GM18873 (cell line): ENCODE results near the gene PUM1.

Experiments
- ATAC-seq: cut with Tn5 transposase; IDR thresholded peaks from one replicate; pipeline ENCODE4 v1.9.1; 2021; ENCODE audit warnings: mild to moderate bottlenecking, moderate library complexity, moderate number of reproducible peaks; ENCODE audit not compliant: unreplicated experiment, low FRiP score

PUM1 gene

DNA sequence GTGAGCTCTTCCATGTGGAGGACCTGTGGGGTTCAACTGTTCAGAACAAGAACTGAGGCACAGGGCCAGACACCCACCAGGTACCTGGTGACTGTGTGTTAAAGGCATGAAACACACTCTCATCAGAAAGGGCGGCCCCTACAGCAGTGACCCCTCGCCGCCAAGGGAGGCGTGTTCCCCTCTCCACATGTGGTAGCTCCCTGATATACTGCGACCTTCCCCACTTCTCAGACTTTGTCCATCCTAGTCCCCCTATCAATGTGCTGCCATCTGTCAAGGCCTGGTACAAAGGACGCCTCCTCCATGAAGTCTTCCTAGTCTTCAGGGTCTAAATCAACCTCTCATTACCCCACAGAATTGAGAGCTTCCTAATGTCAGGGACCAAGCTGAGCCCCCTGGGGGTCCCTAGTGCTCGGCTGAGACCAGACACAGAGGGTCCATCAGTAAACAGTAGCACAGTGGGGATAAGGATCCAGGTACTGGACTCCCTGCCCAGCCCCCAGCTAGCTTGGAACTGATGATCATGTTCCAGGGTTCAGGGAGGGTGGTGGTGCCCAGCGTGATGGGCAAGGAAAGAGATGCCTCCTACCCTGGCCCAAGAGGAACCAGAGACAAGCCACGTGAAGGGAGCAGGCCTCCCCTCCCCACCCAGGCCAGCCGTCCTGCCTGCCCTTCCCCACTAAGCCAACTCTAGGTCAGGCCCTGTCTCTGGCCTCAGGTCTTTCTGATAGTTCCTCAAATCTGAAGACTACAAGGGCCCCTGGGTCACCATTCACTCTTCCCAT, 167.3 kb downstream of the PUM1 start:
- no peak for ATAC-seq

DNA sequence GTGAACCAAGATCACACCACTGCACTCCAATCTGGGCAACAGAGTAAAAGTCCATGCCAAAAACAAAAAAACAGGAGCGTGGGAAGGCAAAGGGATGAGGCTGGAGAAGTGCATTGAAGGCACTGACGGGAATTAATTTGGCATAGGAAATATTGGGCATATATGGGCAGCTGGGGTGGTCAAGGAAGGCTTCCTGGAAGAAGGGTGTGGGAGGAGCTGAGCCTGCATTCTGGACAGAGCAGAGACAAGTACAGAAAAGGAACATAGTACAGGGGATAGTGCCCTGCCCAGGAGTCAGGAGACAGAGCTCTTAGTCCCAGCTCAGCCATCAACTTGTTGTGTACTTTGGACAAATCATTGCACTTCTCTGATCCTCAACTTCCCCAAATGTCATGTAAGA, 168.6 kb downstream of the PUM1 start:
- ATAC-seq = no peak

DNA sequence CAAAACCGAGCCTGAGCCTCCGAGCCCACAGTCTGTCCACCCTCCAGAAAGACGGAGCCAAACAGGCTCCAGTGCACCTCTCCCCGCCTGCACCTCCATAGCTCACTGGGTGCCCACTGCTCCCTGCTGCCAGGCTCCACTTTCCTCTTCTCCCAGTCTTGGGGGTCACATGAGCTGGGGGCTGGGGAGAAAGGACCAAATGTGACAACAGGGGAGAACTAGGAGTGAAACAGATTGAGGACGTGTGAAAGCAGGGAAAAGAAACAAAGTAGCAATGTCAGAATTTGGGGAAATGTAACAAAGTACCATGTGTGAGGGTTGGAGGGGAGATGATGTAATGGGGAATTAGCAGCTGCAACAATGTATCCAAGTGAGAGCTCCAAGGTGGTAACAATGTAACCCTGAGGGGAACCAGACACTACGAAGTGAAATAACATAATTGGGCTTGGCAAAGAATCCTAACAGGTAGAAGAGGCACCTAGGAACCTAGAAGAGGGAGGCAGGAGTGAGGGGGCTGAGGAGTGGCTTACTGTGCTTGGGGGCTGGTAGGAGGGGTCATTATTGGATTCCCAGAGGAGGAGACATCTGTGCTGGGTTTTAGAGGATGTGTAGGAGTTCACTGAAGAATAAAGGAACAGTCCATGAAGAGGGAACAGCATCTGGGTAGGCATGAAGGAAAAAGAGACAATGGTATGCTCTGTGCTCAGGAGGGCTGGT, 169.4 kb downstream of the PUM1 start:
- no peak for ATAC-seq

DNA sequence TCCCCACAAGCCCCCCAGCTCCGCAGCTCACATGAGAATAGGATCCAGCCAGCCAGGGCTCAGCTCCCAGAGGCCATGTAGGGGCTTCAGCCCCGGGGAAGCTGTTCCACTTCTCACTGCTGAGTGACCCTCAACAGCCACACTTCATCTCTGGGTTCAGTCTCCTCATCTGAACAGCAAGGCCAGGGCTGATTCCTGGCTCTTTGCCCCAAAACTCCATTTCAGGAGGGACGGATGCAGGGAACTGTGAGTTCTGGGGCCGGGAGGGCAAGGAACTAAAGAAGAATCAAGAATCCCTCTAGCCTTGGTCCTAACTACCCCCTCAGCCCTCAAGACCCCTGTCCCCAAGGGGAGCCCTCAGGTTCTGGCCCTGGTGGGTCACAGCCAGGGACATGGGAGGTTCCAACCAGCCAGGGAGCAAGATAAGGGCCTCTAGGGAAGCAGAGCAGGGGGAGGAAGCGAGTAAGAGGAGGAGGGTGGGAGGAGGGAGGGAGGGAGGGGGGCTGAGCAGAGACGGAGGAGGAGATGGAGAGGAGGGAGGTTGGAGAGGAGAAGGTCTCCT, 170.1 kb downstream of the PUM1 start:
- ATAC-seq = no peak

GRCh38 chr1:30894508-30894973, 171.0 kb downstream of the PUM1 start:
- no peak for ATAC-seq

GRCh38 chr1:30893776-30894507, 171.6 kb downstream of the PUM1 start:
- ATAC-seq = no peak

DNA sequence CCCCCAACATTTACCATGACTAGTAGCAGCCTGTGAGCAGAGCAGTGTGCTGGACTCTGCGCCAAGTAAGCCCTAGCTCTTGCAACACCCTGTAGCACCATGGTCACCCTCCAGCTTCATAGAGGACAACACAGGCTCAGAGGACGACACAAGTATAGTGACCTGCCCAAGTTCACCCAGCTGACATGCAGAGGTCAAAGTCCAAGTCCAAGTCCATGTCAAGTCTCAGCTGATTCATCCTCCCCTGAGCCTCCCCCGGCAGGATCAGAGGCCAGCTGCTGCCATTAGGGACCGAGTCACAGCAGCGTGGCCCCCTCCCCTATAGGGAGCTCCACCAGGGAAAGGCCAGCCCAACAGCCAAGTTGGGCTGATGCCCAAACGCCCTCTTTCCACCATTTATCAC, 172.8 kb downstream of the PUM1 start:
- ATAC-seq = no peak

DNA sequence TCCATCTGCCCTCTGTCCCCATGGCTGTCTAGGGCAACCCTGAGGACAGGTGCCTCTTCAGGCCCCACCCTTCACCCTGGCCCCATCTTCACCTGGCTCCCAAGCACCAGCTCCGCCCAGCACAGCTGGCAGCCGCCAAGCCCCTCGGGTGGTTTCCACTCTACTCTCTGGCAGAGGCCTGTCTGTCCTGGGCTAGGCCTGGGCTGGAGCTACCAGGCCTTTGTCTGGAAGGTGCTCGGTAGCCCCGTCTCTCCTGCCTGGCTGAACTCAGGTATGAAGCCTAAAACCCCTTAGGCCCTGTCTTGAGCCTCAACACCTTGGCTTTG, 174.3 kb downstream of the PUM1 start:
- no peak for ATAC-seq

DNA sequence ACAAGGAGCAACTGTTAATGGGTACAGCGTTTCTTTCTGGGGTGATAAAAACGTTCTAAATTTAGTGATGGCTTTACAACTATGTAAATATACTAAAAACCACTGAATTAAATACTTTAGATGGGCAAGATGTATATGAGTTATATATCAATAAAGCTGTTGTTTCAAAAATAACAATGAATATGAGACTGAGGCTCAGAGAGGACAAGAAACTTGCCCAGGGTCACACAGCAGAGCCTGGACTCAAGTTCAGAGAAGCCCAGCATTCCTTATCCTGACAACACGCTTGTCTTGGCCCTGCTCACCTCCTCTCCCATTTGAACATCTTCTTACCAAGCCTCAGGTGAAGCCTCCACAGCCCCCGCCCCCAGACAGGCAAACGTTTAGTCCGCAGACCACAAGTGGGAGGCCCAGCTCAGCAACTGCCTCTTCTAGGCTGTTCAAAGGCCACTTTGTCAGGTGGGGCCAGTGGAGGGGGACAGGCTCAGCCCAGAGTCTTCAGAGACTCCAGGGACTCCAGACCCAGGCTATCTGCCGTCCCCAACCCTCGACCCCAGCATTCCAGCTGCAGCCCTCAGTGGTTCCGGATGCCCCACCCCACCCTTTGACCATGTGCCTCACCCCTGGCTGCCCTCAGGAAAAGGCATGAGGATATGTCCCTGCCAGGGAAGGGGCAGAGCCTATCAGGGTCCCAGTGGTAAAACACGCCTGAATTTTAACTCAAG, 174.9 kb downstream of the PUM1 start:
- no peak for ATAC-seq

DNA sequence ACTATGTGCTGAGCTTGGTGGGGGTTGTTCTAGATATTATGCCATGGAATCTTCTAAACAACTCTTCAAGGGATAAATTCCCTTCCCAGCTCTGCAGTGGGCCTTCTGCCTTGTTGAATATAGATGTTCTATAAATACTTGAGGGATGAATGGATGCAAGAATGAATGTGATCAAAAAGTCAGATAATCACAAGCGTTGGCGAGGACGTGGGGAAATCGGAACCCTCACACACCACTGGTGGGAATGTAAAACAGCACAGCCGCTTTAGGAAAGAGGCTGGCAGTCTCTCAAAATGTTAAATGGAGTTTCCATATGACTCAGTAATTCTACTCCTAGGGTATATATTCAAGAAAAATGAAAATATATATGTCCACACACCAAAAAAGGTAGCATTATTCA, 176.0 kb downstream of the PUM1 start:
- no peak for ATAC-seq

GRCh38 chr1:30888975-30889374, 176.5 kb downstream of the PUM1 start:
- ATAC-seq = no peak

- ATAC-seq = no peak
These were observed 177.1 kb downstream of the PUM1 start for GRCh38 chr1:30888391-30888790.

- no peak for ATAC-seq
These were observed 177.8 kb downstream of the PUM1 start for GRCh38 chr1:30887485-30888315.

DNA sequence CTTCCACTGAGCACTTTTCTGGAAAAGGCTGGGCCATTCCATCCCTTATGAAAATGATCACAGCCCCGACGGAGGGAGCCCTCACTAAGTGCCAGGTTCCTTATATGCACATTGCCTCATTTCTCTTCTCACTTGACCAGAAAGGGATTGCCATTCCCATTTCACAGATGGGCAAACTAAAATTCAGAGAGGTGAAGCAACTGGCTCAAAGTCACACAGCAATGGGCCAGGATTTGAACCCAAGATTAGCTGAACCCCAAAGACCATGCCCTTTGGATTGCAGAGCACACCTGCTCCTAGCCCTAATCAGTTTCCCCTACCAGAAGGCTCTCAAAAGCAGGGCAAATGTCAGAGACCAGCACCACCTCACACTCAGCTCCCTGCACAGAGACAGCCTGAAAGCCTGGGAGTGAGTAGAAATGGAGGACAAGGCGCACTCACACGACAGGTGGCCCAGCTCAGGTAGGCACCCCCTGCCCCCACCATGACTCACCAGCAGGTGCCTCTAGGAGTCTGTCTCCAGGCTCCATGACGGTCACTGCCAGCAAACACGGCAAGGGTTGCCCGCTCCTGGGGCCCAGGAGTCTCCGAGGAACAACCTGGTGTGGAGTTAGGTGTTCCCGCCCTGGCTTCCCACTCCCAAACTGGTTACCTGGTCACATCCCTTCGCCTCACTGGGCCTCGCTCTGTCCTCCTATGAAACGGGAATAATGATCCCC, 178.6 kb downstream of the PUM1 start:
- no peak for ATAC-seq

DNA sequence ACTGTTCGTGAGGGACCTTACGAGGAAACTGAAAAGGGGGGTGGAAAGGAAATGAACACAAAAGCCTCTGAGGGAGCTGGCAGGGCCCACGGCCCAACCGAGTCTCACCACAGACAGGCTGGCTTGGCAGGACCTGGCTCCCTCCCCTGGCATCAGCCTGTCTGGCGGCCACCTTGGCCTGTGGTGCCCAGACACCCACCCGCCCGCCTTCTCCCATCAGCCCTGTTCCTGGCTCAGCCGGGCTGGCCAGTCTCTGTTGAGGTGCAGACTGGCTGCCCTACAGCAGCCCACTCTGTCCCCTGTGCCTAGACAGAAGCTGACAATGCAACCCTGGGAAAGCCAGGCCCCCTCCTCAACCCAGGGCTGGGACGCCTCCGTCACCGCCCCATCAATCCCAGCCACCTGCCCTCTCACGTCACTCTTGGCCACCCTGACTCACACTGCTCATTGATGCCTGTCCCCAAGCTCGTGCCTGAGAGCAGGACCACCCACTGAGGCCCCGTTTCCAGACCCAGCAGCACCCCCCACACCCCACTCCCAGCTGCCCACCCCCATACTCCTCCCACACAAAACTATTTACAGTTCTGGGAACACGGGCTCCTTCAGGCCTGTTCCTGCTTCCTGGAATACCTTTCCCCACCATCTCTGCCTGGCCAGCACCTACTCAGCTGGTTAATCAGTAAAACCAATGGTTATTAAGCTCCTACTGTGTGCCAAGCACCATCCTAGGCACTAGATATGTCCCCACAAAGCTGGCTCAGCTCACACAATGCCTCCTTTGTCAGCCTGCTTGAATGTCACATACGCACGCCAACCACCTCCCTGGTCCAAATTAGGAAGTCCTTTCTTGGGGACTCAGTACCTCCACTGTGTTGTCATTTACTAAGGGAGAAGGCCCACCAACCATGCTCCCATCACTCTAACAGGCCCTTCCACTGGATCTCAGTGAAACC, 179.7 kb downstream of the PUM1 start:
- no peak for ATAC-seq

DNA sequence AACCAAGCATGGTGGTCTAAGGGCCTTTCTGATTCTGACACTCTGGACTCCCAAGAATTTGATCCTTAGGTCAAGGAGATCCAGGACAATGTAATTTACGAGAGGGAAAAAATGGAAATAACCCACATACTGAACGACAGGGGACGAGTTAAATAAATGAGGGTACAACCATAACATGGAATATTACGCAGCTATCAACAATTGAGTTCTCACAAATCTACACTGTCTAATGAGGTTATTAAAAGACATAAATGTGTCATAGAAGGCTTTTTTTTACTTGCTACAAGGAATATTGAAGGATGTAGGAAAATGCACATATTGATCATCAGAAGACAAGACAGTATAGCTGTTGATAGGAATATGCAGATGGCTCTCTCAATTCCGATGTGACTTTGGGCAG, 180.8 kb downstream of the PUM1 start:
- no peak for ATAC-seq

GRCh38 chr1:30883389-30884172, 181.9 kb downstream of the PUM1 start:
- ATAC-seq = no peak
